Uterus (tissue), 4 donors: ENCODE results near the gene EMX2. TPM values are rescaled to one million over a fixed set of nuclear protein-coding genes. Genes with fewer than 3 reads are reported as not detected.

Experiments used
- DNase-seq, 2 donors: peaks; one replicate each; pipeline ENCODE4 v3.0.0-alpha.2; 2019 to 2020
- H3K27ac ChIP-seq, 2 donors: fragments of 200-600 bp; sonication (generic); 1 replicate in 1 of 2; 2 replicates in 1 of 2; pipeline ENCODE4 v1.5.1; 2016 to 2018
- H3K27me3 ChIP-seq, 2 donors: fragments of 200-600 bp; sonication (generic); one replicate each; pipeline ENCODE4 v1.5.1; 2018 to 2019; ENCODE audit warnings: control low read depth in 1 of 2
- H3K36me3 ChIP-seq, 2 donors: fragments of 200-600 bp; sonication (generic); one replicate each; pipeline ENCODE4 v1.5.1; 2019; ENCODE audit warnings: control low read depth in 1 of 2
- H3K4me1 ChIP-seq, 2 donors: fragments of 200-600 bp; sonication (generic); one replicate each; pipeline ENCODE4 v1.5.1; 2018 to 2019; ENCODE audit warnings: control low read depth in 1 of 2
- H3K4me3 ChIP-seq, 2 donors: fragments of 200-600 bp; sonication (generic); 1 replicate in 1 of 2; 2 replicates in 1 of 2; pipeline ENCODE4 v1.5.1; 2018 to 2019; ENCODE audit warnings: mild to moderate bottlenecking in 1 of 2
- H3K9me3 ChIP-seq, 2 donors: fragments of 200-600 bp; sonication (generic); one replicate each; pipeline ENCODE4 v1.5.1; 2019; ENCODE audit warnings: control low read depth in 1 of 2
- POLR2A ChIP-seq, 2 donors: fragments of 450-650 bp; IDR thresholded peaks; one replicate each; pipeline ENCODE4 v1.6.1; 2016; ENCODE audit warnings: antibody characterized with exemption in 2 of 2, mild to moderate bottlenecking in 1 of 2, moderate library complexity in 1 of 2
- intact Hi-C: fragments of 100-400 bp; cut with DNase I; formaldehyde crosslinking; loops from one replicate; pipeline ENCODE4 v1.15.1; 2023; ENCODE audit warnings: low total_unique reads
- total RNA-seq, 4 donors: library from RNA; depleted of rRNA in 3 of 4; stranded (reverse); fragments of >200 nt in 3 of 4; gene quantifications; one replicate each; pipeline versions ENCODE4 v1.1.0 to v1.2.4, GENCODE V29; 2014 to 2023
- TF ChIP-seq, protein P1 (sequence below), 4 experiments: fragments of 200-600 bp in 2 of 4; fragments of 450-650 bp in 2 of 4; sonication (generic) in 2 of 4; IDR thresholded peaks; one replicate each; pipeline ENCODE4 v1.5.1; 2016 to 2019; ENCODE audit warnings: antibody characterized with exemption in 4 of 4, mild to moderate bottlenecking in 2 of 4, moderate library complexity in 1 of 4
- donor health status: DM: yes; HTN: yes; CAD: no.

The EMX2 gene
- total RNA-seq, 4 donors from 2014 or later, result 6.7 to 154 (median 17.1) TPM

DNA sequence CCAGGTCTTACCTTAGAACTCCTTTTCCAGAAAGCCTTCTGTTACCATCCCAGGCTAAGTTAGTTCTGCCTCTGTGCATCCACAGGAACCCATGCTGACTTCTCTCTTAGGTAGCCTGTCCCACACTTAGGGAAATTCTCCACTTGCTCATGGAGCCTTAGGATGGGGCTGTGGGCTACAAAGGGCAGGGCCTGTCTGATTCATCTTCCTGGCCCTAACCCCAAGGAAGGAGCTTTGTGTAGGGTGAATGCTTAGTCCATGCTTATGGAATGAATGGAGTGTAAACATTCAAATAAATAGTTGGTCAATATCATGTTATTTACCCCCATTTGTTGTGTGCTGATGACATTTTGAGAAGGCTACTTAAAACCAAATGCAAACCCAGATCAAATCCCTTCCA is 54.7 kb downstream of the EMX2 start:
- Histone ChIP-seq H3K27me3 (no peaks in the 10 kb centered on the region), H3K9me3 (no peaks in the 10 kb centered on the region), H3K27ac (no peak overlapping the region), H3K36me3 (no peaks in the 10 kb centered on the region), H3K4me1 (no peaks in the 10 kb centered on the region), H3K4me3 (no peak overlapping the region)
- TF ChIP-seq POLR2A (IDR thresholded peaks at IDR 0.05), result no peak
- TF ChIP-seq, protein P1, sequence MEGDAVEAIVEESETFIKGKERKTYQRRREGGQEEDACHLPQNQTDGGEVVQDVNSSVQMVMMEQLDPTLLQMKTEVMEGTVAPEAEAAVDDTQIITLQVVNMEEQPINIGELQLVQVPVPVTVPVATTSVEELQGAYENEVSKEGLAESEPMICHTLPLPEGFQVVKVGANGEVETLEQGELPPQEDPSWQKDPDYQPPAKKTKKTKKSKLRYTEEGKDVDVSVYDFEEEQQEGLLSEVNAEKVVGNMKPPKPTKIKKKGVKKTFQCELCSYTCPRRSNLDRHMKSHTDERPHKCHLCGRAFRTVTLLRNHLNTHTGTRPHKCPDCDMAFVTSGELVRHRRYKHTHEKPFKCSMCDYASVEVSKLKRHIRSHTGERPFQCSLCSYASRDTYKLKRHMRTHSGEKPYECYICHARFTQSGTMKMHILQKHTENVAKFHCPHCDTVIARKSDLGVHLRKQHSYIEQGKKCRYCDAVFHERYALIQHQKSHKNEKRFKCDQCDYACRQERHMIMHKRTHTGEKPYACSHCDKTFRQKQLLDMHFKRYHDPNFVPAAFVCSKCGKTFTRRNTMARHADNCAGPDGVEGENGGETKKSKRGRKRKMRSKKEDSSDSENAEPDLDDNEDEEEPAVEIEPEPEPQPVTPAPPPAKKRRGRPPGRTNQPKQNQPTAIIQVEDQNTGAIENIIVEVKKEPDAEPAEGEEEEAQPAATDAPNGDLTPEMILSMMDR (IDR thresholded peaks at IDR 0.05), result no peak
- no peak for DNase-seq
- intact Hi-C loops, result no loop called here

Other genes with a start within 250 kb of the EMX2 start
- 10 to 100 TPM; 13.8 to 44.1 (median 35.6) TPM for gene PDZD8, start 167.3 kb upstream of the EMX2 start, total RNA-seq